IMR-90 (cell line): ENCODE measurements around the gene DNAJC17.

Experiments
- CEBPB ChIP-seq: IDR thresholded peaks from 2 replicates; pipeline ENCODE4 v1.6.1; 2012; ENCODE audit warnings: low read depth, low read length, improper control_type of control experiment
- CHD1 ChIP-seq: IDR thresholded peaks from 2 replicates; pipeline ENCODE4 v1.6.1; 2012; ENCODE audit warnings: low read depth, low read length, improper control_type of control experiment
- MAFK ChIP-seq: IDR thresholded peaks from 2 replicates; pipeline ENCODE4 v1.6.1; 2012; ENCODE audit warnings: low read depth, low read length, improper control_type of control experiment
- MAZ ChIP-seq: IDR thresholded peaks from 2 replicates; pipeline ENCODE4 v1.6.1; 2012; ENCODE audit warnings: low read depth, mild to moderate bottlenecking, low read length, improper control_type of control experiment, moderate library complexity, borderline replicate concordance
- MXI1 ChIP-seq: IDR thresholded peaks from 2 replicates; pipeline ENCODE4 v1.6.1; 2012; ENCODE audit warnings: low read depth, mild to moderate bottlenecking, low read length, moderate library complexity, borderline replicate concordance
- NFE2L2 ChIP-seq: fragments of 150-350 bp; IDR thresholded peaks from 2 replicates; pipeline ENCODE4 v1.6.1; 2016; ENCODE audit warnings: low read depth, mild to moderate bottlenecking, low read length
- POLR2A ChIP-seq: IDR thresholded peaks from 2 replicates; pipeline ENCODE4 v1.6.1; 2012; ENCODE audit warnings: mild to moderate bottlenecking, low read depth, low read length
- RAD21 ChIP-seq: IDR thresholded peaks from 2 replicates; pipeline ENCODE4 v1.6.1; 2012; ENCODE audit warnings: low read length, improper control_type of control experiment
- RCOR1 ChIP-seq: IDR thresholded peaks from 2 replicates; pipeline ENCODE4 v1.6.1; 2012; ENCODE audit warnings: mild to moderate bottlenecking, low read length, improper control_type of control experiment; ENCODE audit not compliant: insufficient replicate concordance
- RFX5 ChIP-seq: IDR thresholded peaks from 2 replicates; pipeline ENCODE4 v1.8.0; 2012; ENCODE audit warnings: low read depth, mild to moderate bottlenecking, low read length, moderate library complexity
- SMC3 ChIP-seq: fragments of 150-350 bp; IDR thresholded peaks from 2 replicates; pipeline ENCODE4 v1.6.1; 2016; ENCODE audit warnings: low read depth, mild to moderate bottlenecking, antibody characterized with exemption, low read length, moderate library complexity
- TF ChIP-seq, protein P1 (sequence below): conservative IDR thresholded peaks from 2 replicates; pipeline ENCODE4 v1.5.1; 2012; ENCODE audit warnings: mild to moderate bottlenecking, low read depth, low read length, improper control_type of control experiment
- TF ChIP-seq, protein P2 (sequence below): fragments of 150-350 bp; IDR thresholded peaks from 2 replicates; pipeline ENCODE4 v1.6.1; 2017; ENCODE audit warnings: mild to moderate bottlenecking, antibody characterized with exemption, low read length, low read depth
- TF ChIP-seq, protein P3 (sequence below): fragments of 150-350 bp; IDR thresholded peaks from 2 replicates; pipeline ENCODE4 v1.6.1; 2016; ENCODE audit warnings: low read depth, mild to moderate bottlenecking, low read length, moderate library complexity, borderline replicate concordance

DNA sequence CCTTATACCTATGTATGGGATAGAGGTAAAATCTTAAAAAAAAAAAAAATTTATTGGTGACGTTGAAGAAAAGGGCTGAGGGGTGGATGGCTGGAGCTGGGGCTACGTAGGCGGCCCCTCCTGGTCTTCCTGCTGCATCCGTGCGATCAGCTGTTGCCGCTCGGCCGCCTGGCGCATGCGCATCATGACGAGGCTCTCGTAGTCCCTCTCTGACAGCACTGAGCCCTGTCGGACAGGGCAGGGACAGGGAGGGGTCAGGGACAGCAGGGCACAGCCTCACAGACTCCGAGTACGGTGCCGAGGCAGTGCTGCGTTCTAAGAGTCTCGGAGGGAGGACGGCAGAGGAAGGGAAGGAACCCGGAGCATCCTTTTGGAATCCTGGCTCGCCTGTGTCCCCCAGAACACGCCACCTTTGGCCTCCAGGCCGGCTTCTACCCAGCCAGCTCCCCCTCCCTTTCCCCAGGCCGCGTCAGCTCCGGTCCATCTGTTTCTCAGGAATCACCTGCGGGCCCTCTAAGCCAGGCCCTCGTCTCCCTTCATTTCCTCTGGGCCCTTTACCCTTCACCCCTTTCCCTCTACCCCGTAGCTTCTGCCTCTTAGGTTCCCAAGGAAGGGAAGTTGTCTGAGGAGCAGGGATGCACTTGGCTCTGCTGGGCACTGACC, 39.3 kb downstream of the DNAJC17 start:
- TF ChIP-seq MAZ (no peak), POLR2A (no peak), RCOR1 (no peak), RFX5 (no peak), MXI1 (no peak), MAFK (no peak), NFE2L2 (no peak), CEBPB (no peak), RAD21 (no peak), SMC3 (no peak), CHD1 (no peak)
- TF ChIP-seq, protein P1, sequence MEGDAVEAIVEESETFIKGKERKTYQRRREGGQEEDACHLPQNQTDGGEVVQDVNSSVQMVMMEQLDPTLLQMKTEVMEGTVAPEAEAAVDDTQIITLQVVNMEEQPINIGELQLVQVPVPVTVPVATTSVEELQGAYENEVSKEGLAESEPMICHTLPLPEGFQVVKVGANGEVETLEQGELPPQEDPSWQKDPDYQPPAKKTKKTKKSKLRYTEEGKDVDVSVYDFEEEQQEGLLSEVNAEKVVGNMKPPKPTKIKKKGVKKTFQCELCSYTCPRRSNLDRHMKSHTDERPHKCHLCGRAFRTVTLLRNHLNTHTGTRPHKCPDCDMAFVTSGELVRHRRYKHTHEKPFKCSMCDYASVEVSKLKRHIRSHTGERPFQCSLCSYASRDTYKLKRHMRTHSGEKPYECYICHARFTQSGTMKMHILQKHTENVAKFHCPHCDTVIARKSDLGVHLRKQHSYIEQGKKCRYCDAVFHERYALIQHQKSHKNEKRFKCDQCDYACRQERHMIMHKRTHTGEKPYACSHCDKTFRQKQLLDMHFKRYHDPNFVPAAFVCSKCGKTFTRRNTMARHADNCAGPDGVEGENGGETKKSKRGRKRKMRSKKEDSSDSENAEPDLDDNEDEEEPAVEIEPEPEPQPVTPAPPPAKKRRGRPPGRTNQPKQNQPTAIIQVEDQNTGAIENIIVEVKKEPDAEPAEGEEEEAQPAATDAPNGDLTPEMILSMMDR = no peak
- TF ChIP-seq, protein P2, sequence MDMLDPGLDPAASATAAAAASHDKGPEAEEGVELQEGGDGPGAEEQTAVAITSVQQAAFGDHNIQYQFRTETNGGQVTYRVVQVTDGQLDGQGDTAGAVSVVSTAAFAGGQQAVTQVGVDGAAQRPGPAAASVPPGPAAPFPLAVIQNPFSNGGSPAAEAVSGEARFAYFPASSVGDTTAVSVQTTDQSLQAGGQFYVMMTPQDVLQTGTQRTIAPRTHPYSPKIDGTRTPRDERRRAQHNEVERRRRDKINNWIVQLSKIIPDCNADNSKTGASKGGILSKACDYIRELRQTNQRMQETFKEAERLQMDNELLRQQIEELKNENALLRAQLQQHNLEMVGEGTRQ = no peak
- TF ChIP-seq, protein P3, sequence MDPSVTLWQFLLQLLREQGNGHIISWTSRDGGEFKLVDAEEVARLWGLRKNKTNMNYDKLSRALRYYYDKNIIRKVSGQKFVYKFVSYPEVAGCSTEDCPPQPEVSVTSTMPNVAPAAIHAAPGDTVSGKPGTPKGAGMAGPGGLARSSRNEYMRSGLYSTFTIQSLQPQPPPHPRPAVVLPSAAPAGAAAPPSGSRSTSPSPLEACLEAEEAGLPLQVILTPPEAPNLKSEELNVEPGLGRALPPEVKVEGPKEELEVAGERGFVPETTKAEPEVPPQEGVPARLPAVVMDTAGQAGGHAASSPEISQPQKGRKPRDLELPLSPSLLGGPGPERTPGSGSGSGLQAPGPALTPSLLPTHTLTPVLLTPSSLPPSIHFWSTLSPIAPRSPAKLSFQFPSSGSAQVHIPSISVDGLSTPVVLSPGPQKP = no peak
